Measurements from ENCODE around the gene TMEM235.

Gene TMEM235

GRCh38 chr17:78255953-78256706, 24.7 kb downstream of the TMEM235 start:
- TF ChIP-seq, protein P1, sequence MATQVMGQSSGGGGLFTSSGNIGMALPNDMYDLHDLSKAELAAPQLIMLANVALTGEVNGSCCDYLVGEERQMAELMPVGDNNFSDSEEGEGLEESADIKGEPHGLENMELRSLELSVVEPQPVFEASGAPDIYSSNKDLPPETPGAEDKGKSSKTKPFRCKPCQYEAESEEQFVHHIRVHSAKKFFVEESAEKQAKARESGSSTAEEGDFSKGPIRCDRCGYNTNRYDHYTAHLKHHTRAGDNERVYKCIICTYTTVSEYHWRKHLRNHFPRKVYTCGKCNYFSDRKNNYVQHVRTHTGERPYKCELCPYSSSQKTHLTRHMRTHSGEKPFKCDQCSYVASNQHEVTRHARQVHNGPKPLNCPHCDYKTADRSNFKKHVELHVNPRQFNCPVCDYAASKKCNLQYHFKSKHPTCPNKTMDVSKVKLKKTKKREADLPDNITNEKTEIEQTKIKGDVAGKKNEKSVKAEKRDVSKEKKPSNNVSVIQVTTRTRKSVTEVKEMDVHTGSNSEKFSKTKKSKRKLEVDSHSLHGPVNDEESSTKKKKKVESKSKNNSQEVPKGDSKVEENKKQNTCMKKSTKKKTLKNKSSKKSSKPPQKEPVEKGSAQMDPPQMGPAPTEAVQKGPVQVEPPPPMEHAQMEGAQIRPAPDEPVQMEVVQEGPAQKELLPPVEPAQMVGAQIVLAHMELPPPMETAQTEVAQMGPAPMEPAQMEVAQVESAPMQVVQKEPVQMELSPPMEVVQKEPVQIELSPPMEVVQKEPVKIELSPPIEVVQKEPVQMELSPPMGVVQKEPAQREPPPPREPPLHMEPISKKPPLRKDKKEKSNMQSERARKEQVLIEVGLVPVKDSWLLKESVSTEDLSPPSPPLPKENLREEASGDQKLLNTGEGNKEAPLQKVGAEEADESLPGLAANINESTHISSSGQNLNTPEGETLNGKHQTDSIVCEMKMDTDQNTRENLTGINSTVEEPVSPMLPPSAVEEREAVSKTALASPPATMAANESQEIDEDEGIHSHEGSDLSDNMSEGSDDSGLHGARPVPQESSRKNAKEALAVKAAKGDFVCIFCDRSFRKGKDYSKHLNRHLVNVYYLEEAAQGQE (IDR thresholded peaks at IDR 0.05; ENCODE audit: insufficient read depth in 1 of 2, low read depth in 2 of 2, low read length in 2 of 2): no peak
- TF ChIP-seq FOXP2 (optimal IDR thresholded peaks at IDR 0.05; ENCODE audit: borderline replicate concordance, extremely low read depth, extremely low read length, insufficient read depth) (no peak), POLR2AphosphoS5 (IDR thresholded peaks at IDR 0.05; ENCODE audit: low read depth, low read length) (no peak), SIN3A (IDR thresholded peaks at IDR 0.05; ENCODE audit: borderline replicate concordance, insufficient read depth, low read length) (no peak), TAF1 (IDR thresholded peaks at IDR 0.05; ENCODE audit: borderline replicate concordance, insufficient read depth, low read length) (no peak)

- no peak for TF ChIP-seq POLR2AphosphoS5 (IDR thresholded peaks at IDR 0.05; ENCODE audit: low read depth, low read length)
- TF ChIP-seq FOXP2 (optimal IDR thresholded peaks at IDR 0.05; ENCODE audit: borderline replicate concordance, extremely low read depth, extremely low read length, insufficient read depth): no peak
- TF ChIP-seq TAF1 (IDR thresholded peaks at IDR 0.05; ENCODE audit: borderline replicate concordance, insufficient read depth, low read length): no peak
- no peak for TF ChIP-seq SIN3A (IDR thresholded peaks at IDR 0.05; ENCODE audit: borderline replicate concordance, insufficient read depth, low read length)
- TF ChIP-seq, protein P1 (IDR thresholded peaks at IDR 0.05; ENCODE audit: insufficient read depth in 1 of 2, low read depth in 2 of 2, low read length in 2 of 2): no peak
Measured at GRCh38 chr17:78256707-78257591, 25.5 kb downstream of the TMEM235 start.

- TF ChIP-seq TAF1 (IDR thresholded peaks at IDR 0.05; ENCODE audit: borderline replicate concordance, insufficient read depth, low read length) (no peak), SIN3A (IDR thresholded peaks at IDR 0.05; ENCODE audit: borderline replicate concordance, insufficient read depth, low read length) (no peak), FOXP2 (optimal IDR thresholded peaks at IDR 0.05; ENCODE audit: borderline replicate concordance, extremely low read depth, extremely low read length, insufficient read depth) (no peak), POLR2AphosphoS5 (IDR thresholded peaks at IDR 0.05; ENCODE audit: low read depth, low read length) (no peak)
- TF ChIP-seq, protein P1 (IDR thresholded peaks at IDR 0.05; ENCODE audit: insufficient read depth in 1 of 2, low read depth in 2 of 2, low read length in 2 of 2): no peak
Measured at GRCh38 chr17:78257810-78258322, 26.4 kb downstream of the TMEM235 start.

- TF ChIP-seq, protein P1 (IDR thresholded peaks at IDR 0.05; ENCODE audit: insufficient read depth in 1 of 2, low read depth in 2 of 2, low read length in 2 of 2): no peak
- TF ChIP-seq FOXP2 (optimal IDR thresholded peaks at IDR 0.05; ENCODE audit: borderline replicate concordance, extremely low read depth, extremely low read length, insufficient read depth): peak; percentile 97
Measured at GRCh38 chr17:78258323-78259191, 27.1 kb downstream of the TMEM235 start.
